Smooth muscle cell (in vitro differentiated cells): ENCODE measurements around the gene SLC22A2. TPM values are rescaled to one million over a fixed set of nuclear protein-coding genes. Genes with fewer than 3 reads are reported as not detected.

ENCODE experiments used
- DNase-seq: peaks from one replicate; lab custom pipeline; 2025; ENCODE audit not compliant: unreplicated experiment; lab: John Stamatoyannopoulos, UW
- H2AFZ ChIP-seq: fragments of 200-600 bp; sonication (generic); 2 replicates; pipeline ENCODE4 v1.6.0; 2016; ENCODE audit warnings: antibody characterized with exemption, low read depth, mild to moderate bottlenecking
- H3F3A ChIP-seq: fragments of 200-600 bp; sonication (generic); 2 replicates; pipeline ENCODE4 v1.6.0; 2017; ENCODE audit warnings: antibody characterized with exemption, low read depth
- H3K27ac ChIP-seq: fragments of 200-600 bp; sonication (generic); 2 replicates; pipeline ENCODE4 v1.5.1; 2016; ENCODE audit warnings: low read depth, mild to moderate bottlenecking
- H3K27me3 ChIP-seq: fragments of 200-600 bp; sonication (generic); 2 replicates; pipeline ENCODE4 v1.6.1; 2016; ENCODE audit warnings: low read depth, mild to moderate bottlenecking
- H3K36me3 ChIP-seq: fragments of 200-600 bp; sonication (generic); 2 replicates; pipeline ENCODE4 v1.5.1; 2016; ENCODE audit warnings: low read depth
- H3K4me1 ChIP-seq: fragments of 200-600 bp; sonication (generic); 2 replicates; pipeline ENCODE4 v1.5.1; 2016; ENCODE audit warnings: low read depth
- H3K4me2 ChIP-seq: fragments of 200-600 bp; sonication (generic); 2 replicates; pipeline ENCODE4 v1.6.0; 2016; ENCODE audit warnings: mild to moderate bottlenecking
- H3K4me3 ChIP-seq: fragments of 200-600 bp; sonication (generic); 2 replicates; pipeline ENCODE4 v1.5.1; 2016; ENCODE audit warnings: mild to moderate bottlenecking
- H3K79me2 ChIP-seq: fragments of 200-600 bp; sonication (generic); 2 replicates; pipeline ENCODE4 v1.6.0; 2016; ENCODE audit warnings: low read depth, mild to moderate bottlenecking
- H3K9ac ChIP-seq: fragments of 200-600 bp; sonication (generic); 2 replicates; pipeline ENCODE4 v1.6.0; 2016; ENCODE audit warnings: low read depth
- H3K9me3 ChIP-seq: fragments of 200-600 bp; sonication (generic); replicated peaks from 2 replicates; pipeline ENCODE4 v1.5.1; 2016; ENCODE audit warnings: low read depth
- H4K20me1 ChIP-seq: fragments of 200-600 bp; sonication (generic); 2 replicates; pipeline ENCODE4 v1.6.0; 2016; ENCODE audit warnings: low read depth
- WGBS: methylation state at CpG from one replicate; pipeline ENCODE4 v1.1.7; 2016; ENCODE audit warnings: low lambda C conversion rate; 5-methylcytosine and 5-hydroxymethylcytosine counted together
- polyA plus RNA-seq: library from polyadenylated mRNA; unstranded; fragments of >200 nt; fragmentation: Nextera tagmentation; extraction: Ambion mirVana; gene quantifications from 2 replicates; pipeline ENCODE4 v1.2.1, GENCODE V29; 2016
- total RNA-seq: library from RNA; depleted of rRNA; stranded (reverse); fragments of >200 nt; gene quantifications from 2 replicates; pipeline ENCODE4 v1.2.3, GENCODE V29; 2014
- TF ChIP-seq, protein P1 (sequence below): fragments of 200-600 bp; sonication (generic); IDR thresholded peaks from 2 replicates; pipeline ENCODE4 v1.5.1; 2017; ENCODE audit warnings: borderline replicate concordance, mild to moderate bottlenecking, antibody characterized with exemption; ENCODE audit not compliant: insufficient read depth, poor library complexity, severe bottlenecking

Gene SLC22A2
- total and polyA plus RNA-seq, 2 experiments from 2014 or later: 3.5 to 7.0 TPM

GRCh38 chr6:160261991-160262680, 3.5 kb upstream of the SLC22A2 start:
- Histone ChIP-seq H4K20me1 (no peaks in the 10 kb centered on the region), H3K4me2 (no peak overlapping the region), H3K4me1 (peaks cover 16% of the 10 kb centered on the region), H3K9me3 (no peaks in the 10 kb centered on the region), H2AFZ (peak overlapping the region; percentile 26), H3K36me3 (no peaks in the 10 kb centered on the region), H3K9ac (no peak overlapping the region), H3K79me2 (peaks cover under 1% of the 10 kb centered on the region), H3K4me3 (no peak overlapping the region), H3K27ac (no peak overlapping the region), H3F3A (peaks cover 12% of the 10 kb centered on the region), H3K27me3 (no peaks in the 10 kb centered on the region)
- TF ChIP-seq, protein P1, sequence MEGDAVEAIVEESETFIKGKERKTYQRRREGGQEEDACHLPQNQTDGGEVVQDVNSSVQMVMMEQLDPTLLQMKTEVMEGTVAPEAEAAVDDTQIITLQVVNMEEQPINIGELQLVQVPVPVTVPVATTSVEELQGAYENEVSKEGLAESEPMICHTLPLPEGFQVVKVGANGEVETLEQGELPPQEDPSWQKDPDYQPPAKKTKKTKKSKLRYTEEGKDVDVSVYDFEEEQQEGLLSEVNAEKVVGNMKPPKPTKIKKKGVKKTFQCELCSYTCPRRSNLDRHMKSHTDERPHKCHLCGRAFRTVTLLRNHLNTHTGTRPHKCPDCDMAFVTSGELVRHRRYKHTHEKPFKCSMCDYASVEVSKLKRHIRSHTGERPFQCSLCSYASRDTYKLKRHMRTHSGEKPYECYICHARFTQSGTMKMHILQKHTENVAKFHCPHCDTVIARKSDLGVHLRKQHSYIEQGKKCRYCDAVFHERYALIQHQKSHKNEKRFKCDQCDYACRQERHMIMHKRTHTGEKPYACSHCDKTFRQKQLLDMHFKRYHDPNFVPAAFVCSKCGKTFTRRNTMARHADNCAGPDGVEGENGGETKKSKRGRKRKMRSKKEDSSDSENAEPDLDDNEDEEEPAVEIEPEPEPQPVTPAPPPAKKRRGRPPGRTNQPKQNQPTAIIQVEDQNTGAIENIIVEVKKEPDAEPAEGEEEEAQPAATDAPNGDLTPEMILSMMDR: peak; percentile 15
- no peak for DNase-seq
- 76% methylated on average over 7 of the region's 7 CpGs for WGBS

DNA sequence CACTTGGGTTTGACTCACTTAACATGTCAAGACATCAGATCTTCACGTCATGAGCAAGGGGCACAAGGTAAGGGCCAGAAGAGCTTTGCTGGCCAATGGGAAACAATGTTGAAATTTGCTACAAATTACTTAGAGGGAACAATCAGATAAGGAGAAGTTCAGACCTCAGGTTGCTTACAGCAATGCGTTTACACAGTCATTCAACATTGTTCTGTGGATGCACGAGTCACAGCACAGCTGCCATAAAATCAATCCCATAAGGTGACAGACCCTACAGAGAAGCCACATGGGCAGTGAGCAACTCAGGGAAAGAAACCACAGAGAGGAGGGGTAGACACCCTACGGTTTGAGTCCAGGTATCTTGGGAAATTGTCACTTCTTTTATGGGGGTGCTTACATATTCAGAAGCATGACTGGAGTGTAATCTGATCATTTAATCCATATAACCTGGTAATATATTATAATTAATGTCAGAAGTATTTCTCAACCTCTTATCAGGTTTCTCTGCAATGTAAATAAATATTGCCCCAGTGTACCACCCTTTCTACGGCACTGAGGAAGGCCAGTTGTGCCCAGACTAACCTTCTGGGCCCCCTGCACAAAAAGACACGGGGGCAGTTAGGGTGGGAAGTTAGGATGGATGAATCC, 2.3 kb upstream of the SLC22A2 start:
- 60% methylated on average over 6 of the region's 6 CpGs for WGBS
- Histone ChIP-seq H3K36me3 (no peaks in the 10 kb centered on the region), H3K4me1 (peaks cover 16% of the 10 kb centered on the region), H3K9ac (no peak overlapping the region), H3K4me3 (no peak overlapping the region), H3K27me3 (no peaks in the 10 kb centered on the region), H3K79me2 (peaks cover 10% of the 10 kb centered on the region), H3F3A (peaks cover 12% of the 10 kb centered on the region), H3K4me2 (no peak overlapping the region), H3K27ac (no peak overlapping the region), H2AFZ (no peak overlapping the region), H3K9me3 (no peaks in the 10 kb centered on the region), H4K20me1 (no peaks in the 10 kb centered on the region)
- no peak for DNase-seq
- TF ChIP-seq, protein P1: no peak

- peak overlapping the region; percentile 67 for H3K4me2 ChIP-seq
Observed at GRCh38 chr6:160260367-160260766, 1.7 kb upstream of the SLC22A2 start.

More at GRCh38 chr6:160260367-160260766, 1.7 kb upstream of the SLC22A2 start:
- peak overlapping the region; percentile 86 for H3K27ac ChIP-seq
- TF ChIP-seq, protein P1: no peak
- H3K4me1 ChIP-seq: peaks cover 16% of the 10 kb centered on the region
- H3K27me3 ChIP-seq: no peaks in the 10 kb centered on the region
- no peaks in the 10 kb centered on the region for H3K9me3 ChIP-seq
- peaks cover 12% of the 10 kb centered on the region for H3F3A ChIP-seq
- peaks cover 14% of the 10 kb centered on the region for H3K79me2 ChIP-seq
- WGBS: 89% methylated on average over 14 of the region's 14 CpGs
- H3K9ac ChIP-seq: no peak overlapping the region
- H3K36me3 ChIP-seq: no peaks in the 10 kb centered on the region
- no peak overlapping the region for H3K4me3 ChIP-seq
- H2AFZ ChIP-seq: no peak overlapping the region
- no peak for DNase-seq
- no peaks in the 10 kb centered on the region for H4K20me1 ChIP-seq
